Measurements from ENCODE around the gene SYNE1.

DNA sequence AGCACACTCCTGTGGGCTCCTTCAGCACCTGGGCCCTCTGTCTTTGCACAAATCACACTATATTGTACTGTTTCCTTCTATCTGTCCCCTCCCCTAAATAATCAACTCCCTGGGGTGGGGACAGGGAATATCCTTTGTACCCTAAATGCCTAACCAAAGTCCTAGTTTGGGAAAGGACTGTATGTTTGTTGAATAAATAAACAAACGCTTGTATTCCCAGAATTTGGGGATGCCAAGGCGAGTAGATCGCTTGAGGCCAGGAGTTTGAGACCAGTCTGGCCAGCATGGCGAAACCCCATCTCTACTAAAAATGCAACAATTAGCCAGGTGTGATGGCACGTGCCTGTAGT is 322.7 kb downstream of the SYNE1 start:
- TF ChIP-seq, protein P1, sequence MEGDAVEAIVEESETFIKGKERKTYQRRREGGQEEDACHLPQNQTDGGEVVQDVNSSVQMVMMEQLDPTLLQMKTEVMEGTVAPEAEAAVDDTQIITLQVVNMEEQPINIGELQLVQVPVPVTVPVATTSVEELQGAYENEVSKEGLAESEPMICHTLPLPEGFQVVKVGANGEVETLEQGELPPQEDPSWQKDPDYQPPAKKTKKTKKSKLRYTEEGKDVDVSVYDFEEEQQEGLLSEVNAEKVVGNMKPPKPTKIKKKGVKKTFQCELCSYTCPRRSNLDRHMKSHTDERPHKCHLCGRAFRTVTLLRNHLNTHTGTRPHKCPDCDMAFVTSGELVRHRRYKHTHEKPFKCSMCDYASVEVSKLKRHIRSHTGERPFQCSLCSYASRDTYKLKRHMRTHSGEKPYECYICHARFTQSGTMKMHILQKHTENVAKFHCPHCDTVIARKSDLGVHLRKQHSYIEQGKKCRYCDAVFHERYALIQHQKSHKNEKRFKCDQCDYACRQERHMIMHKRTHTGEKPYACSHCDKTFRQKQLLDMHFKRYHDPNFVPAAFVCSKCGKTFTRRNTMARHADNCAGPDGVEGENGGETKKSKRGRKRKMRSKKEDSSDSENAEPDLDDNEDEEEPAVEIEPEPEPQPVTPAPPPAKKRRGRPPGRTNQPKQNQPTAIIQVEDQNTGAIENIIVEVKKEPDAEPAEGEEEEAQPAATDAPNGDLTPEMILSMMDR (IDR thresholded peaks at IDR 0.05) = no peak
- TF ChIP-seq POLR2A (IDR thresholded peaks at IDR 0.05) = no peak

All from ovary (tissue), 3 donors.